Loucy (cell line): ENCODE measurements around the gene DHX9.

Experiments
- CTCF ChIP-seq: fragments of 200-600 bp; sonication (generic); conservative IDR thresholded peaks from 2 replicates; pipeline ENCODE4 v1.5.1; 2014; ENCODE audit warnings: mild to moderate bottlenecking, antibody characterized with exemption, low read length
- EZH2phosphoT487 ChIP-seq: fragments of 200-600 bp; IDR thresholded peaks from 2 replicates; pipeline ENCODE4 v1.6.1; 2018; ENCODE audit warnings: antibody characterized with exemption, mild to moderate bottlenecking, moderate library complexity, borderline replicate concordance

GRCh38 chr1:182889997-182890396, 50.9 kb downstream of the DHX9 start:
- TF ChIP-seq CTCF: no peak
- TF ChIP-seq EZH2phosphoT487: no peak
